GM12878 (cell line): Measurements from ENCODE around the gene DUSP10. TPM values are rescaled to one million over a fixed set of nuclear protein-coding genes. Genes with fewer than 3 reads are reported as not detected.

Experiments used
- ATF2 ChIP-seq: IDR thresholded peaks from 2 replicates; pipeline ENCODE4 v1.6.1; 2012; ENCODE audit warnings: low read length, inconsistent platforms
- BCL11A ChIP-seq: IDR thresholded peaks from 2 replicates; pipeline ENCODE4 v1.6.1; 2011; ENCODE audit warnings: low read depth, low read length
- CUX1 ChIP-seq: IDR thresholded peaks from 2 replicates; pipeline ENCODE4 v1.6.1; 2012; ENCODE audit warnings: improper control_type of control experiment, low read depth, low read length; ENCODE audit not compliant: insufficient replicate concordance
- ESRRA ChIP-seq: IDR thresholded peaks from 2 replicates; pipeline ENCODE4 v1.6.1; 2012; ENCODE audit warnings: mild to moderate bottlenecking, low read length, improper control_type of control experiment
- EZH2 ChIP-seq: IDR thresholded peaks from 2 replicates; pipeline ENCODE4 v1.6.1; 2012; ENCODE audit warnings: low read depth, mild to moderate bottlenecking, control low read depth, inconsistent platforms, low read length, borderline replicate concordance; ENCODE audit not compliant: control insufficient read depth
- FOXK2 ChIP-seq: fragments of 450-650 bp; IDR thresholded peaks from 2 replicates; pipeline ENCODE4 v1.6.1; 2017; ENCODE audit warnings: mild to moderate bottlenecking, moderate library complexity
- HDGF ChIP-seq: fragments of 450-650 bp; IDR thresholded peaks from 2 replicates; pipeline ENCODE4 v1.6.1; 2016; ENCODE audit warnings: antibody characterized with exemption
- LARP7 ChIP-seq: fragments of 450-650 bp; IDR thresholded peaks from 2 replicates; pipeline ENCODE4 v1.6.1; 2017; ENCODE audit warnings: mild to moderate bottlenecking
- MLLT1 ChIP-seq: fragments of 450-650 bp; IDR thresholded peaks from 2 replicates; pipeline ENCODE4 v1.6.1; 2016; ENCODE audit warnings: mild to moderate bottlenecking
- NBN ChIP-seq: fragments of 450-650 bp; IDR thresholded peaks from 2 replicates; pipeline ENCODE4 v1.6.1; 2016
- POLR2AphosphoS2 ChIP-seq: IDR thresholded peaks from 2 replicates; pipeline ENCODE4 v1.6.1; 2011; ENCODE audit warnings: low read depth, mild to moderate bottlenecking, low read length, improper control_type of control experiment, moderate library complexity
- POLR2AphosphoS5 ChIP-seq: IDR thresholded peaks from 2 replicates; pipeline ENCODE4 v1.6.1; 2011; ENCODE audit warnings: mild to moderate bottlenecking, low read length, inconsistent platforms
- RAD21 ChIP-seq: IDR thresholded peaks from 2 replicates; pipeline ENCODE4 v1.6.1; 2011; ENCODE audit warnings: mild to moderate bottlenecking, low read depth, low read length, moderate library complexity; ENCODE audit not compliant: insufficient read depth
- RAD51 ChIP-seq: fragments of 450-650 bp; IDR thresholded peaks from 2 replicates; pipeline ENCODE4 v1.6.1; 2016; ENCODE audit warnings: moderate library complexity, mild to moderate bottlenecking, inconsistent platforms
- RCOR1 ChIP-seq: conservative IDR thresholded peaks from 2 replicates; pipeline ENCODE4 v1.6.1; 2012; ENCODE audit warnings: low read depth, low read length, improper control_type of control experiment
- RUNX3 ChIP-seq: IDR thresholded peaks from 2 replicates; pipeline ENCODE4 v1.6.1; 2012; ENCODE audit warnings: low read length, inconsistent platforms
- TARDBP ChIP-seq: IDR thresholded peaks from 2 replicates; pipeline ENCODE4 v1.6.1; 2016; ENCODE audit warnings: borderline replicate concordance
- ZBTB33 ChIP-seq: fragments of 450-650 bp; IDR thresholded peaks from 2 replicates; pipeline ENCODE4 v1.6.1; 2017; ENCODE audit warnings: mild to moderate bottlenecking
- ZNF274 ChIP-seq: IDR thresholded peaks from one replicate; pipeline ENCODE4 v1.8.0; 2011; ENCODE audit not compliant: insufficient read length, insufficient read depth
- polyA plus RNA-seq, 11 experiments: library from polyadenylated mRNA; depleted of rRNA in 4 of 11; unstranded in 6 of 11; stranded (reverse) in 5 of 11; fragments of >200 nt; fragmentation: Nextera tagmentation in 4 of 11; fragmentation: Illumina TruSeq in 1 of 11; extraction: Ambion mirVana in 4 of 11; extraction: Trizol in 1 of 11; gene quantifications; 1 replicate in 1 of 11; 2 replicates in 10 of 11; pipeline versions ENCODE4 v1.2.1 to v1.2.3, GENCODE V29; 2011 to 2016; ENCODE audit warnings: inconsistent platforms in 2 of 11, missing spikeins in 2 of 11, low read depth in 1 of 11
- total RNA-seq, 4 experiments: library from RNA; depleted of rRNA in 3 of 4; stranded (reverse); fragments of >200 nt in 3 of 4; fragmentation: Illumina TruSeq in 1 of 4; extraction: Trizol in 1 of 4; gene quantifications; 2 replicates each; pipeline versions ENCODE4 v1.2.1 to v1.2.3, GENCODE V29; 2013 to 2021

DUSP10 gene
- total and polyA plus RNA-seq, 10 of the 15 experiments (the other 5 are each of a cell fraction or from before 2014, with no cell fraction given) = 20.3 to 38.4 (median 27.8) TPM

- TF ChIP-seq CUX1 (no peak), ESRRA (no peak), EZH2 (no peak), BCL11A (peak; percentile 97), LARP7 (no peak), HDGF (no peak), TARDBP (no peak), MLLT1 (peak; percentile 76; the same call in 1 of the 2 replicates), POLR2AphosphoS2 (no peak), FOXK2 (no peak), POLR2AphosphoS5 (no peak), ZNF274 (no peak), RUNX3 (peak; percentile 73), RAD51 (no peak; the same call in 1 of the 2 replicates), NBN (peak; percentile 55), RAD21 (0 out of 2 replicates have a peak, but pooled peaks have one; percentile 8), RCOR1 (no peak), ATF2 (peak; percentile 88), ZBTB33 (no peak)
Observed at GRCh38 chr1:221756830-221757551, 15.1 kb upstream of the DUSP10 start (continued).
